ENCODE data around the gene KRTAP5-9.
"Not testable (repeated sequence)": the region's sequence is repeated elsewhere in the genome, so short reads cannot be mapped to it uniquely, and the experiment has no call there.

The KRTAP5-9 gene

GRCh38 chr11:71534711-71535608 is 13.3 kb upstream of the KRTAP5-9 start:
- FAIRE-seq = not testable (repeated sequence)

DNA sequence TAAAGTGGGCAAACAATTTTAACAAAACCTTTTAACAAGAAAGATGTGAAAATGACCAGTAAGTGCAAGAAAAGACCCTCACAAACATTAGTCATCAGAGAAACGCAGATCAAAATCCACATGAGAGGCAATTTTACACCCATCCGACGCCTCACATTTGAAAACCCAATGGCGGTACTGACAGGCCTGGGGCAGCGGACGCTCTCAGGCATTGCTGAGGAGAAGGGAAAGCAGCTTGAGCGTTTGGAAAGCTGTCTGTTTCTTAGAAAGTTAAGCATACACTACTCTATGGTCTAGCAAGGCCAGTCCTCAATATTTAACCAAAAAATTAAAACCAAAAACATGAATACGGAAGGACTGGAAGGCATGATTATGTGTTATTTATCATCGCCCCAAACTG is 12.4 kb upstream of the KRTAP5-9 start:
- FAIRE-seq = no peak

GRCh38 chr11:71537537-71537936 is 10.7 kb upstream of the KRTAP5-9 start:
- FAIRE-seq = no peak

- not testable (repeated sequence) for FAIRE-seq
Measured at GRCh38 chr11:71537977-71538665, 10.1 kb upstream of the KRTAP5-9 start, which contains the start of gene KRTAP5-8. Gene KRTAP5-8, plus strand, starts transcription at chr11:71538025. Its CDS starts 31 bp downstream, at chr11:71538056.

GRCh38 chr11:71538666-71538990 is 9.6 kb upstream of the KRTAP5-9 start:
- no peak for FAIRE-seq

DNA sequence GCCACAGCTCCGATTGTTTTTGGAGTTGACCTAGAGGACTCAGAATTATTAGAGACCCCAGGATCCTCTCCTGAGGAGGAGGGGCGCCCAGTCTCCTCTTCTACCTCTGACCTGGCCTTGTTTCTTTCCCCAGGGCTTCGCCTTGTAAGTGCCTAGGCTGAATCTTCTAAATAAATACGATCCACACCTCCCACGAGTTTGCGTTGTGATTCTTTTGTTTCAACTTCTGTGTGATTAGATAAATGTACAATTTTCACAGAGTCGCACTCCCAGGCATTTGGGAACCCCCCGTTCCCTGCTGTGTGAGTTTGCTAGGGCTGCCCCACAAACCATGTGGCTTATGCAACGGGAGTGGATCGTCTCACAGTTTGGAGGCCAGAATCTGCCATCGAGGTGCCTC is 9.2 kb upstream of the KRTAP5-9 start:
- no peak for FAIRE-seq

DNA sequence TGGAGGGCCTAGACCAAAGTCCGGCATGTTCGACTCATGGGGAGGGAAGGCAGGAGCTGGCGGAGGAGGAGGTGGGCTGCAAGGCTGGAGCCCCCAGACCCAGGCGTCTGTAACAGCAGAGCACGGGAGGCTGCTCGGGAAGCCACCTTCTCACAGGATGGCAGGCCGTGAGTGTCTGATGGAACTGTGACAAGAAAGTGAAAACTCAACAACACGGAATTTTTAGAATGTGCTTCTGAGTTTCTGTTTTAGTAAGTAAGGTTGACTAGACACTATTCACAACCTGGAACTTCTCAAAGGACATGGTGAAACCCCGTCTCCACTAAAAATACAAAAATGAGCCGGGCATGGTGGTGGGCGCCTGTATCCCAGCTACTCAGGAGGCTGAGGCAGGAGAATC is 8.2 kb upstream of the KRTAP5-9 start:
- FAIRE-seq = not testable (repeated sequence)

GRCh38 chr11:71540521-71541304 is 7.5 kb upstream of the KRTAP5-9 start:
- not testable (repeated sequence) for FAIRE-seq

DNA sequence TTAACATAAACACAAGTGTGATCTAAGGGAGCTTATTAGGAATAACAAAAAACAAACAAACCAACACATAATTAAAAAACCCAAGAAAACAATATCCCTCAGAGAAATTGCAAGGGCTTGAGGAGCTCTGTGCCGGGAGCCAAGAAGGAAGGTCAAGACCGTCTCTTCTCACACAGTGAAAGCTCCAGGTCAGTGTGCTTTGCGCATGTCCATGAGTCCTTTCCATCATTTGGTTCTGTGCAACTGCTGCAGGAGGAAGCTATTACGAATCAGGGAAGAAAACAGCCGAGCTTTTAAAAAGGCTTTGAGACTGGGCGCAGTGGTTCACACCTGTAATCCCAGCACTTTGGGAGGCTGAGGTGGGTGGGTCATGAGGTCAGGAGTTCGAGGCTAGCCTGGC is 5.8 kb upstream of the KRTAP5-9 start:
- no peak for FAIRE-seq

GRCh38 chr11:71542879-71543777 is 5.1 kb upstream of the KRTAP5-9 start:
- FAIRE-seq = no peak

DNA sequence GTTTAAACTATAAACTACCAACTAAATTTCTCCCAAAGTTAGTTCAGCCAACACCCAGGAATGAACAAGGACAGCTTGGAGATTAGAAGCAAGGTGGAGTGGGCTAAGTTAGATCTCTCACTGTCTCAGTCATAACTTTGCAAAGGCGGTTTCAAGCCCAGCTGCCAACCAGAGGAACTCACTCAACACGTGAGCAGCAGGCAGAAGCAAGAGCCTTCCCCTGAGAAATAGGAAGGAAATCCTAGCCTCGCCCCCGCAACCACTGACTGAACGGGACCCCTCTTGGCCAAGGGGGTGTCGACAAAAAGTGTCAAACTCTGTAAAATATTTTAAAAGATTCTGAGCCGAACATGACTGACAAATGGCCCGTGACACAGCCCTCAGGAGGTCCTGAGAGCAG is 4.4 kb upstream of the KRTAP5-9 start:
- no peak for FAIRE-seq

DNA sequence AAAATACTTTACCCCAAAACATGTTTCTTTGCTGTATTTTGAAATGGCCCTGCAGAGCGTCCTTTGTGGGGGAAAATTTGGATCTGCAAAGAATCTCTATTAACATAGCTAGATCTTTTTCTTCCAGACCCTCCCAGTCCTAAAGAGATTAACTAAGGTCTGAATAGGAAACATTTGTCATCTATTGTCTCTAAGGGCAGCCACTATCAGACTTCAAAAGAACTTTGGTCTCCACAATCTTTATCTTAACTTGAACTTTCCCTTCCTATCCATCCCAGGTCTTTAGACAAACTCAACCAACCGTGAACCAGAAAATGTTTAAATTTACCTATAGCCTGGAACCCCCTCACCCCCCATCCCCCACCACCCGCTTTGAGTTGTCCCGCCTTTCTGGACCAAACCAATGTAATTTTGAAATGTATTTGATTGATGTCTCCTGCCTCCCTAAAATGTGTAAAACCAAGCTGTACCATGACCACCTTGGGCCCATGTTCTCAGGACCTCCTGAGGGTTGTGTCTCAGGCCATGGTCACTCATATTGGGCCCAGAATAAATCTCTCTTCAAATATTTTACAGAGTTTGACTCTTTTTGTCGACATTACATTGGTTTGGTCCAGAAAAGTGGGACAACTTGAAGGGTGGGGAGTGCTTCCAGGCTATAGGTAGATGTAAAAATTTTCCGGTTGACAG is 3.5 kb upstream of the KRTAP5-9 start:
- no peak for FAIRE-seq

DNA sequence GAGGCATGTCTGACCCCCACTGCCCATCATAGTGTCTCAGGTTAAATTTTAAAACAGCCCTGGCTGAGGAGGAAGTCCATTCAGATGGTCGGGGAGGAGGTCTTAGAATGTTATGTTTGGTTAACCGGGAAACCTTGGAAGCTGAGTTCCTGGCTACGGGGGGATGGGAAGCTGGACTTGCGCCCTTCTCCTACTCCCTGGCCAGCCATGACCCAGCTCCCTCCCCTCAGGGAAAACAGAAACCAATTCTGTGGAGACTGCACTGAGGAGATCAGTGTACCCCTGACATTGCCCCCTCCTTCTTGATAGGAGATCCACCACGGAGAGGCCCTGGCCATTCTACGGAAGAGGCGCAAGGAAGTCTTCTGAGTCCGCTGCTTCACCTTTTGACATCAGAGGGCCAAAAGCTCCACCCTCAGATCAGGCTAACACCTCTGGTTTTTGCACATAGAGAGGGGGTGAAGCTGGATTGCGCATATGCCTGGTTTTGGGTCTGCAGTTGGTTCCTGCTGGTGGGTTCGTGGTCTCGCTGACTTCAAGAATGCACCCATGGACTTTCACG is 2.7 kb upstream of the KRTAP5-9 start:
- no peak for FAIRE-seq

DNA sequence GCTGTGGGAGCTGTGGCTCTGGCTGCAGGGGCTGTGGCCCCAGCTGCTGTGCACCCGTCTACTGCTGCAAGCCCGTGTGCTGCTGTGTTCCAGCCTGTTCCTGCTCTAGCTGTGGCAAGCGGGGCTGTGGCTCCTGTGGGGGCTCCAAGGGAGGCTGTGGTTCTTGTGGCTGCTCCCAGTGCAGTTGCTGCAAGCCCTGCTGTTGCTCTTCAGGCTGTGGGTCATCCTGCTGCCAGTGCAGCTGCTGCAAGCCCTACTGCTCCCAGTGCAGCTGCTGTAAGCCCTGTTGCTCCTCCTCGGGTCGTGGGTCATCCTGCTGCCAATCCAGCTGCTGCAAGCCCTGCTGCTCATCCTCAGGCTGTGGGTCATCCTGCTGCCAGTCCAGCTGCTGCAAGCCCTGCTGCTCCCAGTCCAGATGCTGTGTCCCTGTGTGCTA is 514 bp downstream of the KRTAP5-9 start:
- FAIRE-seq = no peak

- FAIRE-seq = no peak
Measured at GRCh38 chr11:71551711-71552110, 3.5 kb downstream of the KRTAP5-9 start.

DNA sequence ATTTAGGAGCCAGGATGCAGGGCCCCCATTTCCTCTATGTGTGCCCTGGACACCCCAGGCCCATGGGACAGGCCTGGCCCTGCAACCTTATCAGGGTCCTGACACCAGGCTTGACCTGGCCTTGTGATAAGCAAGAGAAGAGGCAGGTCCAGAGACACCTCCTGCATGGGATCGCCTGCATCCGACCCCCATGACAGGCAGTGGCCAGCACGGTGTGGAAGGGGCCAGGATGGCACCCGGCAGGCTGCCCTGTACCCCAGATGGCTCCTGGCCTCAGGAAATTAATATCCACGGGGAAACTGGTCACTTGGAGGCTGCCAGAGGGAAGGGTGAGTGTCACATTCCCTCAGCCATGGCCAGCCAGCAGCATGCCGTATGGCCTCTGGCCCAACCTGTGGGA is 6.8 kb downstream of the KRTAP5-9 start:
- no peak for FAIRE-seq

DNA sequence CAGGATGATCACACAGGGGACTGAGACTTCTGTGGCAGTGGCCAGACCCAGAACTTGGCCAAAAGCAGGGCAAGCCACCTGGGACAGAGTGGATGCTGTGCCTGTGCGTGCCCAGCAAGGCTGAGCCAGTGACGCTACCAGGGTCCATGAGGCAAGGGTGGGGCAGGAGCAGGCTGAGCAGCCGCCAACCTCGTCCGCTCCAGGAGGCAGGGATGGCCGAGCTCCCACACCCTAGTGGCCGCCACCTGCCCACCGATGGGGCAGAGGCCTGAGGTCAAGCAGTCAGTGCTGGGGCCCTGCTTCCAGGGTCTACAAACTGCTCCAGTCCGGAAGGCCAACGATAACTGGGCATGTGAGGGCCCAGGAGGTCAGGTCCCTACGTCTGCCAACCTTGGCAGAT is 7.3 kb downstream of the KRTAP5-9 start:
- no peak for FAIRE-seq

DNA sequence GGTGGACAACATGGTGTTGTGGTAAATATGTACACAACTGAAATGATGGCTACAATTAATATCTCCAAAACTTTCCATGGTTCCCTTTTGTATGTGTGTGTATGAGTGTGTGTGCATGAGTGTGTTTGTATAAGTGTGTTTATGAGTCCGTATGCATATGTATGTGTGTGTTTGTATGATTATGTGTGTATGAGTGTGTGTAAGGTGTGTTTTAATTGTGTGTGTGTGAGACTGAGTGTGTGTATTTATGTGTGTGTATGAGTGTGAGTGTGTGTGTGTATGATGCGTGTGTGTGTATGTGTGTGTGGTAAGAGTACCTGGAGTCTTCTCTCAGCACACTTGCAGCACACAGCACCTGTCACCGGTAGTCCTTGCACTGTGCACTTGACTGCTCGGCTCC is 7.8 kb downstream of the KRTAP5-9 start:
- FAIRE-seq = no peak

- FAIRE-seq = no peak
Measured at GRCh38 chr11:71557257-71557656, 9.0 kb downstream of the KRTAP5-9 start.

DNA sequence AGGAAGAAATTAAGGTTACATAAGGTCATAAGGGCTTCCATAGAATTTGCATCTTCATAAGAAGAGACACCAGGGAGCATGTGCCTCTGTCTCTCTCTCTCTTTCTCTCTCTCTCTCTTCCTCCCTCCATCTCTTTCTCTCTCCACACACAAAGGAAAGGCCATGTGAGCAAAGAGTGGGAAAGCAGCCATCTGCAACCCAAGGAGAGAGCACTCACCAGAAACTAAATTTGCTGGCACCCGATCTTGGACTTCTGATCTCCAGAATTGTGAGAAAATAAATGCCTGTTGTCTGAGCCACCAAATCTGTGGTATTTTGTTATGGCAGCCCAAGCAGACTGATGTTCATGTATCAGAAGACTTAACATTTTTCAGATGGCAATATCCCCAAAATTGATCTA is 10.8 kb downstream of the KRTAP5-9 start:
- FAIRE-seq = no peak

GRCh38 chr11:71562120-71562519 is 13.9 kb downstream of the KRTAP5-9 start:
- no peak for FAIRE-seq

Measured in TTC549 (cell line).